Measurements from ENCODE around the gene C17orf107. TPM values are rescaled to one million over a fixed set of nuclear protein-coding genes. Genes with fewer than 3 reads are reported as not detected.

The C17orf107 gene
- total RNA-seq, 2 experiments from 2014 or later, result 28.9 to 30.5 TPM

DNA sequence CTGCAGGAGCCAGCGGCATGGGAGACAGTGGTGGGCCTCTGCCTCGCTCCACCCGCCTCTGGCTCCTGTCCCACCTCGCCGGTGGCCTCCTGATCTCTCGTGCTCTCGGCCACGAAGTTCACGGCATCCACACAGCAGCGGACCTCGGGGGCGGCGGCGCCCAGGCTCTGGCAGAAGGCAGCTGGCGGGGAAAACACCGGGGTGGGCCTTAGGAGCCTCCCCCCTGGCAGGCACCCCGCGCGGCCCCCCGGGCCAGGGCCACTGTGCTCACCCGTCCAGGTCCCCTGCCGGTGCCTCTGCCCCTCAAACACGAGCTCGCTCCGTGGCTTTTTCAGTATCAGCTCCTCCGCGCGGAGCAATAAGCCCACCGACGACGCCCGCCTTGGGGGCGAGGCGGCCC, 409 bp upstream of the C17orf107 start:
- intact Hi-C loops (cut with DNase I, micrococcal nuclease), result no loop called here

DNA sequence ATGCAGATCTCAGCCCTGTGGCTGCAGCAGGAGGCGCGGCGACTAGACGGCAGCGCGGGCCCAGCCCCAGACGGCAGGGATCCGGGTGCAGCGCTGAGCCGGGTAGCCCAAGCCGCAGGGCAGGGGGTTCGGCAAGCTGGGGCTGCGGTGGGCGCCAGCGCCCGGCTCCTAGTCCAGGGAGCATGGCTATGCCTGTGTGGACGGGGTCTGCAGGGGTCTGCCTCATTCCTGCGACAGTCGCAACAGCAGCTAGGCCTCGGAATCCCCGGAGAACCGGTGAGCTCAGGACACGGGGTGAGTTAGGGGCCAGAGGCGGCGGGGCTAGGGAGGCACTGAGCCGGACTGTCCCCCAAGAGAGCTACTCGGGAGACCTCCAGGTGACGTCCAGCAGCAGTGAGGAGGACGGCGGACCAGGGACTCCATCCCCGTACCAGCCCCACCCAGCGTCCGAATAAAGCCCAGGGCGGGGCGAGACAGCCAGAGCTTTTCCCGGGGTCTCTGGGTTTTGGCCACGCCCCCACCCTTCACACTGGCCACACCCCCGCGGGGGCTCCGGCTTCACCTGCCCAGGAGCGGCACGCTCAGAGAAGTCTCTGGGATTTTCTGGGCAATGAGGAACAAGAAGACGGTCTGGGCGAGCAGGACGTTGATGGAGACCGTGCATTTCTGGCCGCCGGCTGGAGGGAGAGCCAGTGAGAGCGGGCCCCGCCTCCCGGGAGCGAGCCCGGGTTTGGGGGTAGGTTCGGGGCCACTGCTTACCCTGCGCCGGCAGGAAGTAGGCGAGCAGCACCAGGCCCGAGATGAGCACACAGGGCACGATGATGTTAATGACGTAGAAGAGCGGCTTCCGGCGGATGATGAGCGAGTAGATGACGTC, 1.1 kb downstream of the C17orf107 start:
- peaks cover 0 to 18% of the 10 kb centered on the region in 2 experiments for H3K9me3 ChIP-seq (ENCODE audit: control insufficient read depth in 1 of 2, insufficient read depth in 1 of 2, low read length in 2 of 2)
- H3K27me3 ChIP-seq (ENCODE audit: control insufficient read depth in 1 of 2, insufficient read depth in 2 of 2, low read length in 2 of 2), result no peaks in the 10 kb centered on the region
- H3K4me3 Mint-ChIP-seq, result peak overlapping the region; percentile 94
- peaks cover 37% of the 10 kb centered on the region for H3K4me1 Mint-ChIP-seq (ENCODE audit: low read depth)
- peak overlapping the region; percentile 94 for H3K27ac Mint-ChIP-seq
- peaks cover 12% of the 10 kb centered on the region for H3K36me3 ChIP-seq (ENCODE audit: insufficient read depth, low read length)
- TF ChIP-seq, protein P1, sequence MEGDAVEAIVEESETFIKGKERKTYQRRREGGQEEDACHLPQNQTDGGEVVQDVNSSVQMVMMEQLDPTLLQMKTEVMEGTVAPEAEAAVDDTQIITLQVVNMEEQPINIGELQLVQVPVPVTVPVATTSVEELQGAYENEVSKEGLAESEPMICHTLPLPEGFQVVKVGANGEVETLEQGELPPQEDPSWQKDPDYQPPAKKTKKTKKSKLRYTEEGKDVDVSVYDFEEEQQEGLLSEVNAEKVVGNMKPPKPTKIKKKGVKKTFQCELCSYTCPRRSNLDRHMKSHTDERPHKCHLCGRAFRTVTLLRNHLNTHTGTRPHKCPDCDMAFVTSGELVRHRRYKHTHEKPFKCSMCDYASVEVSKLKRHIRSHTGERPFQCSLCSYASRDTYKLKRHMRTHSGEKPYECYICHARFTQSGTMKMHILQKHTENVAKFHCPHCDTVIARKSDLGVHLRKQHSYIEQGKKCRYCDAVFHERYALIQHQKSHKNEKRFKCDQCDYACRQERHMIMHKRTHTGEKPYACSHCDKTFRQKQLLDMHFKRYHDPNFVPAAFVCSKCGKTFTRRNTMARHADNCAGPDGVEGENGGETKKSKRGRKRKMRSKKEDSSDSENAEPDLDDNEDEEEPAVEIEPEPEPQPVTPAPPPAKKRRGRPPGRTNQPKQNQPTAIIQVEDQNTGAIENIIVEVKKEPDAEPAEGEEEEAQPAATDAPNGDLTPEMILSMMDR (IDR thresholded peaks at IDR 0.05), result no peak
- ATAC-seq (ENCODE audit: poor library complexity) (peak; percentile 43), DNase-seq (peak in 13 of 14 experiments; percentile 32 to 92 (median 61))
- peaks cover 52% of the 10 kb centered on the region for H3K4me1 ChIP-seq (ENCODE audit: insufficient read depth, low read length)
- peaks cover 33% of the 10 kb centered on the region for H3K36me3 Mint-ChIP-seq (ENCODE audit: low read depth)
- intact Hi-C loops (cut with DNase I, micrococcal nuclease), result loop anchor here (5.0 kb wide), 3 partner anchors 42 to 333 kb away; partner anchors contain the start of genes GLTPD2 (in 1 of the 2), RNF167 (in 1 of the 2), SLC25A11 (in 1 of the 2) and VMO1 (in 1 of the 2)
- H3K27me3 Mint-ChIP-seq, result peaks cover 10% of the 10 kb centered on the region
- ChIA-PET POLR2A (interaction anchor here (0.8 to 5.9 kb wide), 17 partner anchors 9 to 757 kb away, joined by 3 to 54 read pairs (median 4); partner anchors contain the start of genes ARRB2, CAMTA2, CYB5D2 and MINK1), CTCF (interaction anchor here (1.2 to 2.1 kb wide), 5 partner anchors 40 to 169 kb away, joined by 3 to 9 read pairs (median 3); partner anchors contain the start of genes CAMTA2, RNF167 and SLC25A11)
- H3K4me3 ChIP-seq (ENCODE audit: low read length), result peak overlapping the region; percentile 81
- H3K9me3 Mint-ChIP-seq, result no peaks in the 10 kb centered on the region
- H3K27ac ChIP-seq (ENCODE audit: low read depth in 1 of 2, low read length in 2 of 2), result peak overlapping the region in 1 of 2 donors; percentile 16

More for the DNA sequence above, 409 bp upstream of the C17orf107 start:
- H3K4me1 Mint-ChIP-seq (ENCODE audit: low read depth), result peaks cover 37% of the 10 kb centered on the region
- TF ChIP-seq, protein P1 (IDR thresholded peaks at IDR 0.05), result no peak
- peak overlapping the region; percentile 94 for H3K4me3 Mint-ChIP-seq
- peaks cover 10% of the 10 kb centered on the region for H3K27me3 Mint-ChIP-seq
- peaks cover 52% of the 10 kb centered on the region for H3K4me1 ChIP-seq (ENCODE audit: insufficient read depth, low read length)
- H3K36me3 ChIP-seq (ENCODE audit: insufficient read depth, low read length), result peaks cover 28% of the 10 kb centered on the region
- POLR2A ChIA-PET, result interaction anchor here (0.6 to 5.9 kb wide), 17 partner anchors 10 to 520 kb away, joined by 3 to 54 read pairs (median 5); partner anchors contain the start of genes ARRB2, CAMTA2, ENO3 and NUP88
- H3K27me3 ChIP-seq (ENCODE audit: control insufficient read depth in 1 of 2, insufficient read depth in 2 of 2, low read length in 2 of 2), result no peaks in the 10 kb centered on the region
- H3K4me3 ChIP-seq (ENCODE audit: low read length), result peak overlapping the region; percentile 81
- CTCF ChIA-PET, result interaction anchor here (0.7 to 2.1 kb wide), 9 partner anchors 10 to 189 kb away, joined by 3 to 11 read pairs (median 4); partner anchors contain the start of genes ARRB2, PFN1, RNF167 and SLC25A11
- H3K27ac Mint-ChIP-seq, result peak overlapping the region; percentile 94
- H3K27ac ChIP-seq (ENCODE audit: low read depth in 1 of 2, low read length in 2 of 2), result no peak overlapping the region
- DNase-seq (peak in 2 of 14 experiments; percentile 17 to 37), ATAC-seq (ENCODE audit: poor library complexity) (no peak)
- no peaks in the 10 kb centered on the region for H3K9me3 Mint-ChIP-seq
- peaks cover 46% of the 10 kb centered on the region for H3K36me3 Mint-ChIP-seq (ENCODE audit: low read depth)
- H3K9me3 ChIP-seq (ENCODE audit: control insufficient read depth in 1 of 2, insufficient read depth in 1 of 2, low read length in 2 of 2), result peaks cover 0 to 18% of the 10 kb centered on the region in 2 experiments

DNA sequence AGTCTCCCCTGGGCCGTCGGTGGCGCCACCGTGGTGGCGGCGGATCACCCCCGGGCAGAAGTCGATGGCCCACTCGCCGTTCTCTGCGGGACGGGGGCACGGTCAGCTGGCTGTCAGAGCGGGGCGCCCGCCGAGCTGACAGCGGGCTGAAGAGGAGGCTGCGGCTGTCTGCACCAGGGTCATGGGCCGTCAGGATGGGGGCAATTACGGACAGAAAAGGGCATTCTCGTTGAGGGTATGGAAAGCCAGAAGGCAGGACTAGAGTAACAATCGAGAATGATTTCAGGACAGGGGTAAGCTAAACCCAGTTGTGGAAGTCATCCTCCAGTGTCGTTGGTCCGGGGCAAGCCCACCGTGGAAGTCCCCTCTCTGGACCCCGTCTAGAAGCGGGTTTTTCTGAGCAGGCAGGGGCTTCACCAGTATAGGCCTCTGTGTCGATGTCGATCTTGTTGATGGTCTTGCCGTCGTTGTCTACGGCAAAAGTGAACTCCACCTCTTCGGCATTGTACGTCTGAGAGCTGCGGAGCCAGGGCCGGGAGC, 1.8 kb downstream of the C17orf107 start:
- H3K27me3 ChIP-seq (ENCODE audit: control insufficient read depth in 1 of 2, insufficient read depth in 2 of 2, low read length in 2 of 2), result no peaks in the 10 kb centered on the region
- Mint-ChIP-seq H3K4me3 (peak overlapping the region; percentile 87), H3K36me3 (ENCODE audit: low read depth) (peaks cover 26% of the 10 kb centered on the region), H3K27me3 (peaks cover 10% of the 10 kb centered on the region), H3K27ac (peak overlapping the region; percentile 94), H3K4me1 (ENCODE audit: low read depth) (peaks cover 37% of the 10 kb centered on the region), H3K9me3 (no peaks in the 10 kb centered on the region)
- DNase-seq, result no peak
- intact Hi-C loops (cut with DNase I, micrococcal nuclease), result loop anchor here (5.0 kb wide), 3 partner anchors 41 to 334 kb away; partner anchors contain the start of genes GLTPD2 (in 1 of the 2), RNF167 (in 1 of the 2), SLC25A11 (in 1 of the 2) and VMO1 (in 1 of the 2)
- peaks cover 6% of the 10 kb centered on the region for H3K36me3 ChIP-seq (ENCODE audit: insufficient read depth, low read length)
- peak overlapping the region; percentile 81 for H3K4me3 ChIP-seq (ENCODE audit: low read length)
- ChIA-PET POLR2A (interaction anchor here (0.8 to 5.9 kb wide), 9 partner anchors 8 to 758 kb away, joined by 3 to 54 read pairs (median 5); partner anchors contain the start of genes CAMTA2, CYB5D2, RNF167 and SLC25A11), CTCF (interaction anchor here (1.2 to 1.5 kb wide), 2 partner anchors 86 to 111 kb away, joined by 3 read pairs; partner anchors contain the start of gene CAMTA2)
- TF ChIP-seq, protein P1 (IDR thresholded peaks at IDR 0.05), result no peak
- ATAC-seq (ENCODE audit: poor library complexity), result no peak
- peaks cover 0 to 18% of the 10 kb centered on the region in 2 experiments for H3K9me3 ChIP-seq (ENCODE audit: control insufficient read depth in 1 of 2, insufficient read depth in 1 of 2, low read length in 2 of 2)
- H3K4me1 ChIP-seq (ENCODE audit: insufficient read depth, low read length), result peaks cover 52% of the 10 kb centered on the region
- peak overlapping the region in 1 of 2 donors; percentile 16 for H3K27ac ChIP-seq (ENCODE audit: low read depth in 1 of 2, low read length in 2 of 2)
